NCI-H1105 (cell line): ENCODE results near the gene STK11IP.

Source experiments
- DNase-seq: peaks from one replicate; lab custom pipeline; 2025; lab: John Stamatoyannopoulos, UW

The STK11IP gene

DNA sequence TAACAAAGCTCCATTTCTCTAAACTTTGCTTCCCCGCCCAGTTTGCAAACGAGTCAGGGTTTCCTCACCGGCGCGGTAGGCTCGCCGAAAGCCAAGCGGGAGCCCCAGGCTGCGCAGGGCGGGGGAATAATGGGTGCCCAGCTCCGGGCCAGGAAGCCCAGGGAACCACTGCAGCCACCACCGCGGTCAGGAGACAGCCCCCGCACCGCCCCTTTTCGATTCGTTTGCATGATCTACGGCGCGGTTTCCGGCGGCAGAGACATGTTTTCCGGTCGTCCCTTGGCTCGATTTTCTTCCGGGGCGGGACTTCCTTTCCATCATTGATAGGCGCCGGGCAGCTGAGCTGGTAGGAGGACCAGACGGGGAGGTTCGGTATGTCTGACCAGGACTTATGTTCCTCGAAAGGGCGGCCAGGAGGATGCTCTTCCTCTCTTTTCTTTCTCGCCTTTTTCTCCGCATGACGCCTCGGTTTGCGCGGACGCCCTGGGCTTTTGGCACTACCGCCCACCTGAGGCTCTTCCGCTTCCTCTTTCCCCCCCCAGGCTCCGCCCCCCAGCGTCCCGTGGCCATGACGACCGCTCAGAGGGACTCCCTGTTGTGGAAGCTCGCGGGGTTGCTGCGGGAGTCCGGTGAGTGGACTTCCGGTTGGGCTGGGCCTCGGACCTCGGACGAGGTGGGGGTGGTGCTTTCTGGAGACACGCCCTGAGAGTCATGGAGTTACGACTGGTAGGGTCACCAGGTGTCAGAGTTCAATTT is at the start of gene STK11IP:
Gene STK11IP, plus strand, starts transcription at position 306 of the 756 bp plus-strand sequence. Its CDS starts 263 bp downstream, at position 569.
- DNase-seq, result peak; percentile 87

GRCh38 chr2:219548990-219549389 is 48.7 kb upstream of the STK11IP start:
- DNase-seq, result no peak

- DNase-seq, result no peak
These were observed 48.0 kb upstream of the STK11IP start for GRCh38 chr2:219549619-219550018.

DNA sequence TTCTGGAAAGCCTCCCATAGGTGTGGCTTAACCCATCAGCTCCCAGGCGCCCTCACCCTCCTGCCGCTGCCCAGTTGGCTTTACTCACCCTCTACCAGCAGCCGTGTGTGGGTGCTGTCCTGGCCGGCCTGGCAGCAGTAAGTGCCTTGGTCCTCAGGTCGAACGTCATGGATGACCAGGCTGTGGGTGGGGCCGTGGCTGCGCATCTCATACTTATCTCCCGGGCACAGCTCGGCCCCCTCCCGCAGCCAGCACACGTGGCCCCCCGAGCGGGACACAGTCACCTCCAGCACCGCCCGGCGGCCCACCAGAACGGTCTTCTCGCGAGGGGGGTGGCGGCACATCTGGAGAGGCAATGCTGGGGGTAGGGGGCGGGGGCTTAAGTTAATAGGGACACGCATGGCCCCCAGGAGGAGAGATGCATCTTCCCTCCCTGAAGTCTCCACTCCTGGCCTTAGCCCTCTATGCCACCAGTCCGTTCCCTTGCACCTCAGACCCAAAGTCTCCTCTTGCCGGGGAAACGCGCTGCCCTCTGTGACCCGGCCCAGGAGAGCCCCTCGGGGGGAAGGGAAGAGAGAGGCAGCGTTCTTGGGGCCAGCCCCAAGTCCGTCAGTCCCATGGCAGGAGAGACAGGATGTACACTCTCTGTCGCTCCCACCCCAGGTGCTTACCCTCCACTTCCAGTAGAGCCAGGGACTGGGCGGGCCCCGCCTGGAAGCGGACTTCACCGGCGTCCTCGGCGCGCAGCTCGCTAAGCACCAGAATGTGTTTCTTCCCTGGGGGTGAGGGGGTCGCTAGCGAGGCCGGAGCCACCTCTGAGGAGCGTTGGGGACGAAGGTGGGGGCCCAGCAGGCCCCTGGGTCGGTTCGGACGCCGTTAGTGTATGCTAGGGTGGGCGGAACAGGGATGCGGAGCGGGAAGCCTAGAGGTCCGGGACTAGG is 45.9 kb upstream of the STK11IP start:
- no peak for DNase-seq

DNA sequence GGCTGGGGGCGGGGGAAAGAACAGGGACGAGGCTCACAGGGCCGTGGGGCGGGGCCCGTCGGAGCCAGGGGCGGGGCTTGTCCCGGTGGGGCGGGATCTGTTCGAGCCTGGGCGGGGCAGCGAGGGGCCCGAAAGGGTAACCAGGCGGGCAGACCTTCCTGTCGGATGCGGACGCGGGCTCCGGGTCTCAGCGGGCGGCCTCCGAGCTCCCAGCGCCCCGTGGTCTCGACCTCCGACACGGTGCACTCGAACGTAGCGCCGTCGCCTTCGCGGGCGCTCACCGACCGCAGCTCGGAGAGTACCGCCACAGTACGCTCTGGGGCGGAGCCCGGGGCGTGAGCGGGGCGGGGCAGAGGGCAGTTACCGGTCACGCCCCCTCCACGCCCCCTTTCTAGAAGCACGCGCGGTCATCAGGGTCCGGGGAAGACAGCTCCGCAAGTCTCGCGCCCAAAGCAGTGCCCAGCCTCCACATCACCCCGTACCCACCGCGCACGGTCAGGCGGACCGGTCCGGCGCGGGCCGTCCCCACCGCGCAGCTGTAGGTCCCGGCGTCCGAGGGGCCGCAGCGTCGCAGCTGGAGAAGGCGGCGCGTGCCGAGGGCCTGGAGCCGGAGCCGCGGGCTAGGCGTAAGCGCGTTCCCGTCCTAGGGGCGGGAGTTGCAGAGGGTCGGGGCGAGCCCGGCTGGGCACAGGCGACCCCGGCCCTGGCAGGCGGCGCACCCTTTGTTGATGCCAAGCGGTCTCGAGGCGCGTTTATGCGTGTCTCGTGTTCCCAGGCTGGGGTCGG is 45.1 kb upstream of the STK11IP start:
- peak; percentile 79 for DNase-seq

- DNase-seq, result no peak
These were observed 44.6 kb upstream of the STK11IP start for GRCh38 chr2:219553168-219553417.

- DNase-seq, result no peak
These were observed 44.1 kb upstream of the STK11IP start for GRCh38 chr2:219553463-219553963.

DNA sequence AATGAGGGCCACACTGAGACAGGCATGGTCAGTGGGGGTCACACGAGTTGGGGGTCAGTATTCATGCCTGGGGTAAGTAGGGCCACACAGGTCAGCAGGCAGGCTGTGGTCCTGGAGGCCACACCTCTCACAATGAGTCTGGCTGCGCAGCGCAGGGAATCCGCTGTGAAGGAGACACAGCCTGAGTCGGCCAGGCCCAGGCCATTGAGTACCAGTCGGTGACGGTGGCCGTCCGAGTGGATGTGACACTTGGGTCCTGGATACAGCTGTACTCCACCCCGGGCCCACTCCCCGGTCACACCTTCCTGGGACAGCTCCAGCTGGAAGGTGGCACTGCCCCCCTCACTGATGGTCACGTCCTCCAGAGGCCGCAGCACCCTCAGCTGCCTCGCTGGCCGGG is 43.3 kb upstream of the STK11IP start:
- DNase-seq, result no peak

GRCh38 chr2:219555956-219556355 is 41.7 kb upstream of the STK11IP start:
- no peak for DNase-seq

DNA sequence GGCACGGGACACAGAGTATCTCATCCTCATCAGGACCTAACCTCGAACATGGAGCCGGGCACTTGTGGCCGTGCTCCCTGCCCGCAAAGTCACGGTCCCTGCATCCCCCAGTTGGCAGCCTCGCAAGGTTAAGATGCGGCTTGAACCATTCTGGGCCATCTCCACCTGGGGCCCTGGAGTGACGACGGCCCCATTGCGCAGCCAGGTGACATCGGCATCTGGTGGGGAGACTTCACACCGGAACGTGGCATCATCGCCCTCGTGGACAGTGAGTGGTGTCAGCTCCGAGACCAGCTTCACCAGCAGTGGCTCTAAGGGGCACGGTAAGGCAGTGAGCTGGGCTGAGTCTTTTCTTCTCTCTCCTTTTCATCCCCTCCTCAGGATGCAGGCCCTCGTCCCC is 41.2 kb upstream of the STK11IP start:
- no peak for DNase-seq

DNA sequence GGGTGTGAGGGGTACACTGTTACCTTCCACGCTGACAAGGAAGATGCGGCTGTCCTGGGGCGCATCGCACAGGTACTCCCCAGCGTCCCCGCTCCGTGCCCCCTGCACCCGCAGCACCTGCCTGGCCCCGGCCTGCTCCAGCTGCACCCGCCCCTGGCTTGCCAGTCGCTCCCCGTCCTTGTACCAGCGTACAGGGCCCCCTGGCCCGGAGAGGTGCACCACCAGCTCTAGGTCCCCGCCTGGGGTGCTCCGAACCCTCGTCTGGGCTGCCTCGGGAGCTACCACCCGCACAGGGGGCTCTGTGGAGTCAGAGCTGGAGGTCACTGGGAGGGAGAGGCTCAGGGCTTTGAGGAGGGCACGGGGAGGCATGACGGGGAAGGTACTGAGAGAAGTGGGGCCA is 40.3 kb upstream of the STK11IP start:
- no peak for DNase-seq

- DNase-seq, result no peak
These were observed 39.6 kb upstream of the STK11IP start for GRCh38 chr2:219557791-219558785.

GRCh38 chr2:219559156-219559915 is 38.3 kb upstream of the STK11IP start:
- no peak for DNase-seq

- no peak for DNase-seq
These were observed 37.4 kb upstream of the STK11IP start for GRCh38 chr2:219560037-219560892.

- DNase-seq, result no peak
These were observed 36.8 kb upstream of the STK11IP start for GRCh38 chr2:219560893-219561178.

- no peak for DNase-seq
These were observed 36.2 kb upstream of the STK11IP start for GRCh38 chr2:219561179-219562048.

DNA sequence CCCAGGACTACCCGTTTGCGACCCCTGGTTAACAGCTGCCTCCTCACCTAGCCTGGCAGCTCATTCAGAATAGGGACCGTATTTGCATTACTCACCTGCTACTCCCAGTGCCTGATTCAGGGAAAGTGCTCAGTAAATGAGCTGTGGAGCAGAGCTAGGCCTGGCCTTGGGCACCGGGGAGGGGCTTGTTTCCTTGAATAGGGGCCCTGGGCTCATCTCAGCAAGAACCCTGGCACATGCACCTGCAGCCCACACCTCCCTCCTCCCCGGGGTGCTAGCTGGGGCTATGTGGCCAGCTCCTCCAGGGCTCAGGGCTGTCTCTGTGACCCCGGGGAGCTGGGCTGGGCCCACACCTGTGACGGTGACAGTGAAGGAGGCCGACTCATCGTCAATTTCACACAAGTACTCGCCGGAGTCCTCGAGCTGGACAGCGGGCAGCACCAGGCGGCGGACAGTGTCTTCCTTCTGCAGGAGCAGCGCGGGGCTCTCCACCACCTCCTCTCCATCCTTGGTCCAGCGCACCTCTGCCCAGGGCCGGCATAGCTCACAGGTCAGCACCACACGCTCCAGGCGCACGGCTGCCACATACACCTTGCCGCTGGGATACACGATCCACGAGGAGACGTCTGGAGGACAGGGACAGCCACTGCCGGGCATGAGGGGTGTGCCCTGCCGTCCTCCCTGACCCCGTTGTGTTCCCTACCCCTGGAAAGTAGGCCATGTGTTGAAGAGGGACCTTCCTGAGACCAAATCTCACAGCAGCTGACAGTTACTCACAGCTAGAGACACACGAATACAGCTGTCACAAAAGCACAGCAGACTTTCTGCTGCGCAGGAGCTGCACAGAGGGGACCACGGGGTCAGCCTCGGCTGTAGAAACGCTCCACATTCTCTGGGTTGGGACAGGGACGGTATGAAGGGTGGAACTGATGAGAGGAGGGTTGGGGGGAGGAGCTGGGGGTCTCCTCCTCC is 35.3 kb upstream of the STK11IP start:
- no peak for DNase-seq
